Erythroblast (primary cell): Measurements from ENCODE around the gene CCDC33.

ENCODE experiments used
- GATA1 ChIP-seq: IDR thresholded peaks from 2 replicates; pipeline ENCODE4 v1.6.1; 2011; ENCODE audit warnings: low read depth, mild to moderate bottlenecking, control low read depth, low read length, moderate library complexity
- POLR2A ChIP-seq: IDR thresholded peaks from 2 replicates; pipeline ENCODE4 v1.6.1; 2011; ENCODE audit warnings: mild to moderate bottlenecking, low read length

DNA sequence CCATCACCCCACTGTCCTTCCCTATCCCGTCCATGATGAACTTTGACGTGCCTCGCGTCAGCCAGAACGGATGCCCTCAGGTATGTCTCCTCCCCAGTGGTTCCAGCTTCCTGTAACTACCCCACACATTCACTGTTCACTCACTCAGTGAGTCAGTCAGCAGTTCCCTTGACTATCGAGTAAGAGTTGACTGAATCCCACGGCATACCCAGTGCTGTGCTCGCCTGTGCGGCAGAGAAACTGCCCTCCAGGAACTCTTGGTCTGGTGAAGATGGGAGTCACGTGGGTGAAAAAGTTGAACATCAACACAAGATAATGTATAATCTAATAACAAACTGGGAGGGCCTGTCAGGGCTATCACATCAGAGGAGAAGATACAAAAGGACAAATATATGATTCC is 36.7 kb downstream of the CCDC33 start:
- TF ChIP-seq POLR2A, result no peak
- TF ChIP-seq GATA1, result no peak
